ENCODE measurements around the gene DACH1.
"Not testable (repeated sequence)": the region's sequence is repeated elsewhere in the genome, so short reads cannot be mapped to it uniquely, and the experiment has no call there.

DACH1 gene

GRCh38 chr13:71867131-71867814 lies at the start of gene DACH1:
Gene DACH1, minus strand, starts transcription at chr13:71867204.
- DNase-seq (ENCODE audit: low read depth in 2 of 3, low spot score in 2 of 3): no peak

GRCh38 chr13:71913717-71914116 lies 46.7 kb upstream of the DACH1 start:
- no peak for DNase-seq (ENCODE audit: low read depth in 2 of 3, low spot score in 2 of 3)

GRCh38 chr13:71912524-71912923 lies 45.5 kb upstream of the DACH1 start:
- DNase-seq (ENCODE audit: low read depth in 2 of 3, low spot score in 2 of 3): no peak

- no peak for DNase-seq (ENCODE audit: low read depth in 2 of 3, low spot score in 2 of 3)
Observed at GRCh38 chr13:71906448-71906847, 39.4 kb upstream of the DACH1 start.

GRCh38 chr13:71902676-71903075 lies 35.7 kb upstream of the DACH1 start:
- DNase-seq (ENCODE audit: low read depth in 2 of 3, low spot score in 2 of 3): no peak

GRCh38 chr13:71893506-71893905 lies 26.5 kb upstream of the DACH1 start:
- not testable (repeated sequence) for DNase-seq (ENCODE audit: low read depth in 2 of 3, low spot score in 2 of 3)

- no peak for DNase-seq (ENCODE audit: low read depth in 2 of 3, low spot score in 2 of 3)
Observed at GRCh38 chr13:71886880-71887279, 19.9 kb upstream of the DACH1 start.

- DNase-seq (ENCODE audit: low read depth in 2 of 3, low spot score in 2 of 3): no peak
Observed at GRCh38 chr13:71882120-71882519, 15.1 kb upstream of the DACH1 start.

- no peak for DNase-seq (ENCODE audit: low read depth in 2 of 3, low spot score in 2 of 3)
Observed at GRCh38 chr13:71880753-71881541, 13.9 kb upstream of the DACH1 start.

- no peak for DNase-seq (ENCODE audit: low read depth in 2 of 3, low spot score in 2 of 3)
Observed at GRCh38 chr13:71879808-71880344, 12.9 kb upstream of the DACH1 start.

- no peak for DNase-seq (ENCODE audit: low read depth in 2 of 3, low spot score in 2 of 3)
Observed at GRCh38 chr13:71879129-71879535, 12.1 kb upstream of the DACH1 start.

- DNase-seq (ENCODE audit: low read depth in 2 of 3, low spot score in 2 of 3): no peak
Observed at GRCh38 chr13:71877256-71877653, 10.3 kb upstream of the DACH1 start.

GRCh38 chr13:71876648-71877255 lies 9.7 kb upstream of the DACH1 start:
- DNase-seq (ENCODE audit: low read depth in 2 of 3, low spot score in 2 of 3): no peak

- DNase-seq (ENCODE audit: low read depth in 2 of 3, low spot score in 2 of 3): no peak
Observed at GRCh38 chr13:71875823-71876222, 8.8 kb upstream of the DACH1 start.

- DNase-seq (ENCODE audit: low read depth in 2 of 3, low spot score in 2 of 3): no peak
Observed at GRCh38 chr13:71874458-71874857, 7.5 kb upstream of the DACH1 start.

- no peak for DNase-seq (ENCODE audit: low read depth in 2 of 3, low spot score in 2 of 3)
Observed at GRCh38 chr13:71873418-71874247, 6.6 kb upstream of the DACH1 start.

GRCh38 chr13:71871844-71872243 lies 4.8 kb upstream of the DACH1 start:
- DNase-seq (ENCODE audit: low read depth in 2 of 3, low spot score in 2 of 3): no peak

GRCh38 chr13:71871176-71871754 lies 4.3 kb upstream of the DACH1 start:
- no peak for DNase-seq (ENCODE audit: low read depth in 2 of 3, low spot score in 2 of 3)

- DNase-seq (ENCODE audit: low read depth in 2 of 3, low spot score in 2 of 3): no peak
Observed at GRCh38 chr13:71870100-71870499, 3.1 kb upstream of the DACH1 start.

- no peak for DNase-seq (ENCODE audit: low read depth in 2 of 3, low spot score in 2 of 3)
Observed at GRCh38 chr13:71869274-71869673, 2.3 kb upstream of the DACH1 start.
